22Rv1 (cell line): ENCODE measurements around the gene BCAS4.

Experiments used
- CTCF ChIP-seq: fragments of 450-650 bp; IDR thresholded peaks from 2 replicates; pipeline ENCODE4 v1.5.1; 2017; ENCODE audit warnings: mild to moderate bottlenecking
- ZFX ChIP-seq: fragments of 450-650 bp; IDR thresholded peaks from 2 replicates; pipeline ENCODE4 v1.6.1; 2017; ENCODE audit warnings: antibody characterized with exemption, borderline replicate concordance

- TF ChIP-seq CTCF (no peak), ZFX (no peak)
Observed at GRCh38 chr20:50886184-50886790, 91.4 kb downstream of the BCAS4 start.
